CD4-positive, alpha-beta T cell treated with Interleukin-4 for 1 hour (primary cell): ENCODE results near the gene G3BP2.

ENCODE experiments used
- DNase-seq, 2 donors: peaks; one replicate each; pipeline ENCODE4 v3.0.0-alpha.2; 2020 to 2022

Gene G3BP2

DNA sequence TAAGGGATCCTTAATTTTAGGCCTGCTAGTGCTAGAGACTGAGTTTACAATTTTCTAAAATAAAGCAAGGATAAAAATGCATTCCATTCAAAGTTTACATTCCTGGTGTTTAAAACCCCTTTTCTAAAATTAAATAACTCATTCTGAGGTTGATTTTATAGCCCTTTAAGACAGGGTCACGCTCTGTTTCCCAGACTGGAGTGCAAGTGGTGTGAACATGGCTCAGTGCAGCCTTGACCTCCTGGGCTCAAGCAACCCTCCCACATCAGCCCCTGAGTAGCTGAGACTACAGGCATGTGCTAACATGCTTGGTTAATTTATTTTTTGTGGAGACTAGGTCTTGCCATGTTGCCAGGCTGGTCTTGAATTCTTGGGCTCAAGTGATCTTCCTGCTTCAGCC is 36.0 kb downstream of the G3BP2 start:
- no peak for DNase-seq

DNA sequence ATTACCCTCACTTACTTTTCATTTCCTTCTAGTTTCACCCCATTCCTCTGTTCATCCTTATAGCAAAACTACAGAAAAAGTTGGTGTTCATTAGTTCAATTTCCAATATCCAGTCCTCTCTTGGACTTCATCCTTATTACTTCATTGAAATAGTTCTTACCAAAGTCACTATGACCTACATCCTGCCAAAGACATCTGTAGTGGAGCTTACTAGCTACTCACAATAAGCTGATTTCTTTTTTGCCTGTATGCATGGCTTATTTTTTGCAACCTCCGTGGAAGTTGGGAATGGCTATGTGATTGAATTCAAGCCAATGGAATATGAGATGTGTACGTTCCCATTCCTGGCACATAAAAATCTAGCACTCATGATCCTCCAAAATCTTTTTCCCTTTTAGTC is 38.3 kb downstream of the G3BP2 start:
- DNase-seq = no peak

GRCh38 chr4:75634281-75634680 is 38.9 kb downstream of the G3BP2 start:
- DNase-seq = no peak

DNA sequence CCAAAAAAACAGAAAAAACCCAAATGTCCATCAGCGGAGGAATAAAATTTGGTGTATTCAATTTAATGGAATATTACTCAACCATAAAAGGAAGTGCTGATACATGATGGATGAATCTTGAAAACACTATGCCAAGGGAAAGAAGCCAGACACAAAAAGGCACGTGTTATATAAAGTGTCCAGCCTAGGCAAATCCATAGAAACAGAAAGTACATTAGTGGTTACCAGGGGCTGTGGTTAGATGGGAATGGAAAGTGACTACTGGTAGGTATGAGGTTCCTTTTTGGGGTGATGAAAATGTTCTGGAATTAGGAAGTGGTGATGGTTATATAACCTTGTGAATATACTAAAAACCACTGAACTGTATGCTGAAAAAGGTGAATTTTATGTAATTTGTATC is 39.4 kb downstream of the G3BP2 start:
- no peak for DNase-seq

- DNase-seq = no peak
These were observed 42.3 kb downstream of the G3BP2 start for GRCh38 chr4:75630937-75631329.

DNA sequence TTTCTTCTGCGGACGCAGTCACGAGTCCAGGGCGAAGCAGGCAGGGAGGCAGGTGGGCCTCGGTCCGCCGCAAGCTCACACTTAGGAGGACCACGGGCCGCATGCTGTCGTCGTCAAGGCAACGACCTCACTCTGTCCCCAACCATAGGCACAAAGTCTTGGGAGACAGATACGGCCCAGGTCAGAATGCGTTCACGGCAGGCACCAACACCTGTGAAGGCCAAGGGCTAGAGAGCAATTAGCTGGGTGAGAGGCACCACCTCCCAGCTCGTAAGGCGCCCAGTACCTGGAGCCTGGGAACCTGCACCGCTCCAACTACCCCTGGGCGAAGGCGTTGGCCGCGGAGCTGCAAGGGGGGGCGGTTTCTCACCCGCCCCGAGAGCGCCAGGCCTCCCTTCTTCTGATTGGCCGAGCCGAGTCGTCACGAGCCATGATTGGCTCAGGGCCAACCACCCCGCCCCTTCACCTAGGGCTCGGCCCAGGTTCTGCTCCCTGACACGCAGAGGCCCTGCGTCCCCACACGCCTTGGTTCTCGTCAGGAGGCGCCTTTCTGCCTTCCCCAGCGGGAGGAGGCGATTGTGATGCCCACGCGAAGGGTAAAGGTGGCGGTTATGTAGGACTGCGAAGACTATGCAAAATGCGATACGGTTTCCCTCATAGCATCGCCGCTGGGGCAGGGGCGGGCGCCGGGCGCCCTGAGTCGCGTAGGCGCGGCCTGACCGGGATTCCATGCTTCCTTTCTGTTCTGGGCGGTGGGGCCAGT is 42.9 kb downstream of the G3BP2 start, which contains the start of gene CDKL2:
CDKL2 (minus strand) TSS at position 355 of the 763 bp plus-strand sequence. CDS start 4,540 bp downstream, outside the sequence.
- peak; percentile 92 to 94 for DNase-seq

GRCh38 chr4:75629239-75629638 is 44.0 kb downstream of the G3BP2 start:
- no peak for DNase-seq

DNA sequence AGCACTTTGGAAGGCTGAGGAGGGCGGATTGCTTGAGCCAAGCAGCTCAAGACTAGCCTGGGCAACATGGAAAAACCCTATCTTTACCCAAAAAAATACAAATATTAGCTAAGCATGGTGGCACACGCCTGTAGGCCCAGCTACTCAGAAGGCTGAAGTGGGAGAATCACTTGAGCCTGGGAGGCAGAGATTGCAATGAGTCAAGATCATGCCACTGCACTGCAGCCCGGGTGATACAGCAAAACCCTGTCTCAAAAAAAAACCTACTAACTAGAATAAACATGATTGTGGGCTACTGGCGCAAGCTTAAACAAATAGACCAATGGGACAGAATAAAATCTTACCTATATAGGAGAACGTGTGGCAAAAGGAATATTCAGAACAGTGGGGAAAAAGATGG is 50.2 kb downstream of the G3BP2 start:
- DNase-seq = no peak

DNA sequence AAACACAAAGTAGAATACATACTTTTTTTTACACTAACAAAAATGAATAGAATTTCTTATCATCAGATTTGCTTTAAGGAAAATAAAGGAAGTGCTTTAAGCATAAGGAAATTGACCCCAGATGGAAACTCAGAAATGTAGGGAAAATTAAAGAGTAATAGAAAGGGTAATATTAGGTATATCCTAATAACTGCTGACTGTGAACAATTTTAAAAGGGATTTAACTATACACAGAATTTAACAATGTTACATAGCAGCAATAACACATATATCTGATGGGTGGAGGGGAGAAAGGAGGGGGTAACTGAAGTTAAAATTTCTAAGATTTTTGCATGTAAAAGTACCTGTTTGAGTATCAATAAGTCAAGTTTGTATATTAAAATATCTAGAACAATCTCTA is 51.5 kb downstream of the G3BP2 start:
- no peak for DNase-seq

- no peak for DNase-seq
These were observed 60.9 kb downstream of the G3BP2 start for GRCh38 chr4:75612306-75612705.

GRCh38 chr4:75605928-75606327 is 67.3 kb downstream of the G3BP2 start:
- DNase-seq = no peak

DNA sequence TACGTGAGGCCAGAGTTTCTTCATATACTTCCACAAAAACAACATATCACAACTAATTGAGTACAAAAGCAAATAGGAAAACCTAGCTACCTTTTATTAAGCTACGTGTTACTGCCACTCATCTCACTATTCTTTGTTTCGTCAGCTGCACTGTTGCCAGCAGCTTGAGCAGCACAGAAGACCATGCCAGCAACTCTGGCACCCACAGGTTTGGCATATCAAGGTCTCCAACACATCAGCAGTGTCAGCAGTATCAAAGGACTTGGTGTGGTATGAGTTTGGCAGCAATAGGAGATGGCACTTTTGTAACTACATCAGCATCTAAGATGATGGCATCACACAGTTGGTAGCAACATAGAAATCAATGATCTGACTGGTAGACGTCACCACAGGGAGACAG is 73.6 kb downstream of the G3BP2 start:
- DNase-seq = no peak

DNA sequence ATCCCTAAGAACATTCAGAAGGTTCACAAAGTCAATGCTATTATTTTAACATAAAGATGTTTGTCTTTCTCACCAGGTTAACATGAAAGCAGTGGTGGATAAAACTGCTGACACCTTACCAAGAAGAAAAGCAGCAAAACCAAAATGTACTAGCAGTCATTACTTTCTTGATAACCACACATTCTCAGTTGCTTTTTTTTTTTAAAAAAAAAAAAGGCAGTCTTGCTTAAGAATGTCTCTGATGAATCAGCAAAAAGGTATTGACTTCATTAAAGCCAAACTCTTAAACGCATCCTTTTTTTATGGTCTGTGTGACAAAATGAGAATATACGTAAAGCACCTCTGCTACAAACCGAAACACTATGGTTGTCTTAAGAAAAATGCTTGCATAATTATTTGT is 74.8 kb downstream of the G3BP2 start:
- DNase-seq = peak in 1 of 2 donors; percentile 6

GRCh38 chr4:75596061-75596460 is 77.2 kb downstream of the G3BP2 start:
- DNase-seq = no peak

DNA sequence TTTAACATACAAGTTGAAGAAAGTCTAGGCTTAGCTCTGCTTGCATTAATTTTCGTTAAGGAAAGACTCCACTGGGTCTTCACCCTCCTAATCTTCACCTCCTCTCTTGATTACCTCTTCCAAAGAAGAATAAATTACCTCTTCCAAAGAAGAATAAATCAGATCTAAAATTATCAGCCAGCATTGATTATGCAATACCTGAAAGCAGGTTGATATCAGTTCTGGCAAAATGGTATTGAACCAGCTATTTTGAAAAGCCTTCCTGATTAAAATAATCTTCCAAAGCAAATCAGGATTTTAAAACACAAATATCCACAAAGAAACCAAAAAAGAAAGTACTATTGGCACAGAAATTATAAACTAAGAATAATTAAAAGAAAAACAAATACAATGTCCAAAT is 79.8 kb downstream of the G3BP2 start:
- DNase-seq = no peak
